ENCODE data around the gene GLB1L3. TPM values are rescaled to one million over a fixed set of nuclear protein-coding genes. Genes with fewer than 3 reads are reported as not detected.

The GLB1L3 gene
- total and polyA plus RNA-seq, 2 donors (not counting 3 experiments of a cell fraction or from before 2014, with no cell fraction given) = not detected

GRCh38 chr11:134355656-134356055 lies 79.5 kb downstream of the GLB1L3 start:
- Histone ChIP-seq H3K36me3 (ENCODE audit: control insufficient read depth in 2 of 2, extremely low read depth in 1 of 2, insufficient read depth in 2 of 2, low read length in 2 of 2) (no peaks in the 10 kb centered on the region), H3K4me2 (ENCODE audit: insufficient read depth, low read length) (no peak overlapping the region), H3K27me3 (ENCODE audit: control insufficient read depth in 2 of 2, insufficient read depth in 2 of 2, low read length in 2 of 2) (no peaks in the 10 kb centered on the region), H3K4me1 (ENCODE audit: control insufficient read depth, extremely low read depth, insufficient read depth, low read length) (no peaks in the 10 kb centered on the region), H3K9me3 (replicated peaks; ENCODE audit: control insufficient read depth, insufficient read depth, low read length) (no peaks in the 10 kb centered on the region), H3K9ac (replicated peaks; ENCODE audit: extremely low read depth, insufficient read depth, low read length) (no peak overlapping the region), H3K27ac (ENCODE audit: insufficient read depth, low read depth, low read length) (no peak overlapping the region), H3K9me1 (replicated peaks; ENCODE audit: control insufficient read depth, extremely low read depth, insufficient read depth, low read length) (no peaks in the 10 kb centered on the region), H3K4me3 (replicated peaks in 1 of 3; ENCODE audit: insufficient read depth in 1 of 3, low read depth in 1 of 3, low read length in 3 of 3) (no peak overlapping the region), H3K79me2 (ENCODE audit: control insufficient read depth, insufficient read depth, low read length) (no peaks in the 10 kb centered on the region), H2AFZ (ENCODE audit: low read depth, low read length) (no peak overlapping the region), H4K20me1 (replicated peaks; ENCODE audit: control insufficient read depth, extremely low read depth, insufficient read depth, low read length) (no peaks in the 10 kb centered on the region)
- DNase-seq (ENCODE audit: low read depth, low spot score) (no peak), FAIRE-seq (no peak)
- BruUV-seq (replicated peaks) = no TSS peak
- ChIA-PET POLR2A (no interaction called here), CTCF (no interaction called here)
- intact Hi-C loops (cut with micrococcal nuclease) (no loop called here), dilution Hi-C loops (cut with MboI; ENCODE audit: extremely low pct_ligation_motif_present, low sequenced_read_pairs) (no loop called here)
- no peak for TF ChIP-seq MYC (IDR thresholded peaks at IDR 0.05; ENCODE audit: low read depth, low read length)
- no peak for TF ChIP-seq JUN (IDR thresholded peaks at IDR 0.05; ENCODE audit: borderline replicate concordance, insufficient read depth, insufficient read length, low read depth)
- no peak for TF ChIP-seq POLR2A (IDR thresholded peaks at IDR 0.05; ENCODE audit: low read depth, low read length)
- TF ChIP-seq, protein P1, sequence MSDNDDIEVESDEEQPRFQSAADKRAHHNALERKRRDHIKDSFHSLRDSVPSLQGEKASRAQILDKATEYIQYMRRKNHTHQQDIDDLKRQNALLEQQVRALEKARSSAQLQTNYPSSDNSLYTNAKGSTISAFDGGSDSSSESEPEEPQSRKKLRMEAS (IDR thresholded peaks at IDR 0.05; ENCODE audit: insufficient read depth, insufficient read length) = no peak

DNA sequence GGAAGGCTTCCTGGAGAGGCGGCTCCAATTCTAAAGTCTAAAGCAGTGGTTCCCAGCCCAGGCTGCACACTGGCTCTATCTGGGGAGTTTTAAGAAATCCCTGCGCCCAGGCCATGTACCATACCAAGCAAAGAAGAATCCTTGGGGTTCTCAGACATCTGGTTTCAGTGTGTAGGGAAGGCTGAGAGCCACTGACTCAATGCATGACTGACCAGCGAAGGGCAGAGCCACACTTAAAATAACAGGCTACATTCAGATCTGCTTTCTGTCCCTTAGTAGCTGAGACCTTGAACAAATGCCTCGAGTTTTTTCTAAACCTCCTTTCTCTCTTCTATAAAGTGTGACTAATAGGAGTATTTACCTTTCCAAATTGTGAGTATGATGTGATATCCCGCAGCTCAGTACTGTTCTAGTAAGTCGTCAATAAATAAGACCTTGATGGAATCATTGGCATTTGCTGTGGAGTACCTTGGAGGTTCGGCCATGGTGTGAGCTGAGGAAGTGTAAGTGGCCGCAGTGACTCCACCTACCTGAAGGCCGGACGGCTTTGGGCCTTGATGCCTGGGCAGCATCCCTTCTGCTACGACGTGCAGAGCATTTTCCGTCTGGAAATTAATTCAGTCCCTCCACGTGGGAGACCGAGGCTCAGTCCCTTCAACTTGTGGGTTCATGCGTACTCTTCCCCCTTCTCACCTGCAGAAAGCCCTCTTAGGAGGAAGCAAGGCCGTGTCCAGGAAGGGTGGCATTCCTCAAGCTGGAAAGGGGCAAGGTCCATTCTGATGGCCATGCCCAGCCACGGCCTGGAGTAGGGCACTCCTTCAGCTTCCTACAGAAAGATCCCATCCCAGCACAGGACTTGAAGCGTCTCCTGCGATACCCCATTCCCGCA lies 80.7 kb downstream of the GLB1L3 start:
- no peak for FAIRE-seq
- no peaks in the 10 kb centered on the region for H3K9me3 ChIP-seq (replicated peaks; ENCODE audit: control insufficient read depth, insufficient read depth, low read length)

More for the DNA sequence above, 80.7 kb downstream of the GLB1L3 start:
- Histone ChIP-seq H3K79me2 (ENCODE audit: control insufficient read depth, insufficient read depth, low read length) (no peaks in the 10 kb centered on the region), H3K9me1 (replicated peaks; ENCODE audit: control insufficient read depth, extremely low read depth, insufficient read depth, low read length) (no peaks in the 10 kb centered on the region), H3K9ac (replicated peaks; ENCODE audit: extremely low read depth, insufficient read depth, low read length) (no peak overlapping the region), H2AFZ (ENCODE audit: low read depth, low read length) (no peak overlapping the region), H3K4me3 (replicated peaks in 1 of 3; ENCODE audit: insufficient read depth in 1 of 3, low read depth in 1 of 3, low read length in 3 of 3) (no peak overlapping the region), H3K27ac (ENCODE audit: insufficient read depth, low read depth, low read length) (no peak overlapping the region), H3K4me2 (ENCODE audit: insufficient read depth, low read length) (no peak overlapping the region), H4K20me1 (replicated peaks; ENCODE audit: control insufficient read depth, extremely low read depth, insufficient read depth, low read length) (no peaks in the 10 kb centered on the region), H3K27me3 (ENCODE audit: control insufficient read depth in 2 of 2, insufficient read depth in 2 of 2, low read length in 2 of 2) (no peaks in the 10 kb centered on the region), H3K4me1 (ENCODE audit: control insufficient read depth, extremely low read depth, insufficient read depth, low read length) (no peaks in the 10 kb centered on the region), H3K36me3 (ENCODE audit: control insufficient read depth in 2 of 2, extremely low read depth in 1 of 2, insufficient read depth in 2 of 2, low read length in 2 of 2) (no peaks in the 10 kb centered on the region)
- ChIA-PET CTCF (no interaction called here), POLR2A (no interaction called here)
- DNase-seq (ENCODE audit: low read depth, low spot score) = no peak
- dilution Hi-C loops (cut with MboI; ENCODE audit: extremely low pct_ligation_motif_present, low sequenced_read_pairs) (no loop called here), intact Hi-C loops (cut with micrococcal nuclease) (no loop called here)
- no TSS peak for BruUV-seq (replicated peaks)
- TF ChIP-seq POLR2A (IDR thresholded peaks at IDR 0.05; ENCODE audit: low read depth, low read length) = no peak
- no peak for TF ChIP-seq FOS (IDR thresholded peaks at IDR 0.05; ENCODE audit: borderline replicate concordance, insufficient read depth, low read length)
- TF ChIP-seq, protein P2, sequence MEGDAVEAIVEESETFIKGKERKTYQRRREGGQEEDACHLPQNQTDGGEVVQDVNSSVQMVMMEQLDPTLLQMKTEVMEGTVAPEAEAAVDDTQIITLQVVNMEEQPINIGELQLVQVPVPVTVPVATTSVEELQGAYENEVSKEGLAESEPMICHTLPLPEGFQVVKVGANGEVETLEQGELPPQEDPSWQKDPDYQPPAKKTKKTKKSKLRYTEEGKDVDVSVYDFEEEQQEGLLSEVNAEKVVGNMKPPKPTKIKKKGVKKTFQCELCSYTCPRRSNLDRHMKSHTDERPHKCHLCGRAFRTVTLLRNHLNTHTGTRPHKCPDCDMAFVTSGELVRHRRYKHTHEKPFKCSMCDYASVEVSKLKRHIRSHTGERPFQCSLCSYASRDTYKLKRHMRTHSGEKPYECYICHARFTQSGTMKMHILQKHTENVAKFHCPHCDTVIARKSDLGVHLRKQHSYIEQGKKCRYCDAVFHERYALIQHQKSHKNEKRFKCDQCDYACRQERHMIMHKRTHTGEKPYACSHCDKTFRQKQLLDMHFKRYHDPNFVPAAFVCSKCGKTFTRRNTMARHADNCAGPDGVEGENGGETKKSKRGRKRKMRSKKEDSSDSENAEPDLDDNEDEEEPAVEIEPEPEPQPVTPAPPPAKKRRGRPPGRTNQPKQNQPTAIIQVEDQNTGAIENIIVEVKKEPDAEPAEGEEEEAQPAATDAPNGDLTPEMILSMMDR (IDR thresholded peaks at IDR 0.05; ENCODE audit: extremely low read depth in 1 of 2, insufficient read depth in 1 of 2, low read depth in 1 of 2, low read length in 2 of 2) = no peak
